ENCODE measurements around the gene RHBDL3.
"Not testable (repeated sequence)": the region's sequence is repeated elsewhere in the genome, so short reads cannot be mapped to it uniquely, and the experiment has no call there.

RHBDL3 gene, protein sequence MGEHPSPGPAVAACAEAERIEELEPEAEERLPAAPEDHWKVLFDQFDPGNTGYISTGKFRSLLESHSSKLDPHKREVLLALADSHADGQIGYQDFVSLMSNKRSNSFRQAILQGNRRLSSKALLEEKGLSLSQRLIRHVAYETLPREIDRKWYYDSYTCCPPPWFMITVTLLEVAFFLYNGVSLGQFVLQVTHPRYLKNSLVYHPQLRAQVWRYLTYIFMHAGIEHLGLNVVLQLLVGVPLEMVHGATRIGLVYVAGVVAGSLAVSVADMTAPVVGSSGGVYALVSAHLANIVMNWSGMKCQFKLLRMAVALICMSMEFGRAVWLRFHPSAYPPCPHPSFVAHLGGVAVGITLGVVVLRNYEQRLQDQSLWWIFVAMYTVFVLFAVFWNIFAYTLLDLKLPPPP

GRCh38 chr17:32265192-32265923, at the start of gene RHBDL3:
TSS of gene RHBDL3 (plus strand) at chr17:32265832. CDS start at chr17:32266190, 358 bp downstream.
- peak; percentile 24 for DNase-seq

DNA sequence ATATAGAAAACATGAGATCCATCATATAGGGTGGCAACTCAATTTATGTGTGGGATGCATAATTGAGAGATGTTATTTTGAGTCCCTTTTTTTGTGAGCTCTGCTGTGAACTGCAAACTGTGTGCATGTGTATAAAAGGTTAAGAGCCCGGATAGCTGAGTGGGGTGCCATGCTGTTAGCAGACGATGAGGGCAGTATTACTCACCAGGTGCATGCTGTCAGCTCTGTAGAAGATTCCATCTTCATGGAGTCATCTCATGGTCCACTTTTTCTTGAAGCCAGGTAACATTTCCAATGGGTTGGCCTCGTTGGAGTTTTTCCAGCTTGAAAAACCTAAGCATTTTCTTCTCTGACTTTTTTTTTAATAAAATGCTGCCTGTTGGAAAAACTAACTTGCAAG, 43.0 kb upstream of the RHBDL3 start:
- peak; percentile 14 for DNase-seq

DNA sequence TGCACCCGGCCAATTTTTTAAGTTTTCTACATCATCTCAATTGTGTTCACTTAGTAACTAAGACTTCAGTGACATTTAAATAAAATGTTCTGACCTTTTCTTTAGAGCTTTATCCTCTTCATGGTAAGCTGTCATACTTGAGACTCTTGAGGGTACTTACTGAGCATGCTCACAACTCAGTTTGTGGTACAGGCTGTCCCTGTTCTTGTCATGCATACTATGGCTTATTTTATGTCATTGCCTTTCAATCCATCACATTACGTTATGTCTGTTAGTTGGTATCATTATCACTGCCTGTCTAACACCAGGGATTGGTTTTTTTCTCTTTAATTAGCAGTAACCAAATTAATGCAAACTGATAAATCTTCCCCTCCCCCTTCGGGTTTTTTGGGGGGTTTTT, 41.9 kb upstream of the RHBDL3 start:
- DNase-seq: no peak

DNA sequence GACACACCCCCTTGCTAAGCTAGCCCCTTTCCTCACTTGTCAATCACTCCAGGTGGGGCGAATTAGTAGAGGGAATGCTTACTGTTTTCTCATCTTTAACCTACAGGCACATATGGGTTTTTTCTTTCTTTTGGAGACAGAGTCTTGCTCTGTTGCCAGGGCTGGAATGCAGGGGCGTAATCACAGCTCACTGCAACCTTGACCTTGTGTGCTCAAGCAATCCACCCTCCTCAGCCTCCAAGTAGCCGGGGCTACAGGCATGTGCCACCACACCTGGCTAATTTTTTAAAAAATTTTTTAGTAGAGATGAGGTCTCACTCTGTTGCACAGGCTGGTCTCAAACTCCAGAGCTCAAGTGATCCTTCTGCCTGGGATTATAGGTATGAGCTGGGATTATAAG, 38.7 kb upstream of the RHBDL3 start:
- DNase-seq: no peak

- no peak for DNase-seq
Measured at GRCh38 chr17:32227910-32228309, 37.7 kb upstream of the RHBDL3 start.

DNA sequence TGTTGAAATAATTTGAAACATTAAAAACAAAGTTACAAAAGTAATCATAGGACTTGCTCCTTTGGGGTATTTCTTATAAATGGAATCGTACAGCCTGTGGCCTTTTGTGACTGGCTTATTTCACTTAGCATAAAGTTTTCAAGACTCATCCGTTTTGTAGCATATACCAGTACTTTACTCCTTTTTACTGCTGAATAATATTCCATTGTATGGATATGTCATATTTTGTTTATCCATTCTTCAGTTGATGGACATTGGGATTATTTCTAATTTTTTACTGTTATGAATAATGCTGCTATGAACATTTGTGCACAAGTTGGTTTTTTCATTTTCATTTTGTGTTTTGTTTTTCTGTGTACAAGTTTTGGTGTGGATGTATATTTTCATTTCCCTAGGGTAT, 30.0 kb upstream of the RHBDL3 start:
- DNase-seq: no peak

- no peak for DNase-seq
Measured at GRCh38 chr17:32239456-32239855, 26.2 kb upstream of the RHBDL3 start.

GRCh38 chr17:32240750-32241149, 24.9 kb upstream of the RHBDL3 start:
- DNase-seq: peak; percentile 29

DNA sequence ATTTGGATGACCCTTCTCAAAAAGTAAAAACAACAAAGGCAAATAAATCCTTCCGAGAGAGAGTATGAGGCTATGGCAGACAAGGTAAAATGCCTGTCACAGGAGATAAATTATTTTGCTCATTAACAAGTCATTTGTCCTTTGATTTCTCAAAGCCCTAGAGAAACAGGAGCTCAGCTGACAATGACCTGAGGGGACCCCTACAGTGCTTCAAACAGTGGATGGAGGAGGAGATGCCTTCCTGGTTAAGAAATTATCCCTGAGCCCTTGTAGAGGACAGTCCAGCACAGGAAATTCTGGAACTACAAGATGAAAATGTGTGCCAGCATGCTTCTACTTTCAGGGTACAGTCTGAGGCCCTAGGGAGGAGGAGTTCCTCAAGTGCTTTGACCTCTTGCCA, 24.0 kb upstream of the RHBDL3 start:
- no peak for DNase-seq

GRCh38 chr17:32249475-32249874, 16.2 kb upstream of the RHBDL3 start:
- no peak for DNase-seq

GRCh38 chr17:32253117-32253611, 12.5 kb upstream of the RHBDL3 start:
- DNase-seq: peak; percentile 76

DNA sequence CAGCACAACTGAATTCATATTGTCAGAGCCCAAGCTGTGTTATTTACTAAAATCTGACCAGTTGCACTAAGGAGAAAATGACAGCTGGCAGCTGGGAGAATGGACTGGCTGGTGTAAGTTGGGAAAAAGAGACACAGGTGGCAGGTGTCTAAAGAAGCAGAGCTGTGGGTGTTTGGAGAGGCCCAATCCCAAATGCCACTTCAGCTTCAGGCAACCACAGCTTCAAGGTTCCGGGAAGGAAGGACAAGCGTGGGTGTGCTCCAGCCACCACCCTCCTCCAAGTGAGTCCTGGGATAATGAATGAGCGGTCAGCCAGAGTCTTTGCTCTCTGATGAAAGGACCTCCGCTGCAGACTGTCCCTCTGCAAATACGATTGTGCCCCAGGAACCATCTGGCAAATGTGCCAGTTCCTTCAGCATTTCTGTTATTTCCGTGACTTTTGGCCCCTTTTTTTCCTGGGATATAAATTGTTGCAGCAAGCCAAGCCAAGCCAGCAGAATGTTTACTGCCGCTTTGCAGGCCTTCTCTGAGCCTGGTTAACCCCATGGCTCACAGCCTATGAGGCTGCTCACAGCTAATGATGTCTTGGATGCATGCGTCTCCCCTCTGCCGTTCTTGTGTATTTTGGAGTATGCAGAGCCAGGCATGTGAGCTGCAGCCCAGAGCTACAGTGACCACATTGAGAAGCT, 9.5 kb upstream of the RHBDL3 start:
- no peak for DNase-seq

GRCh38 chr17:32256701-32257019, 9.0 kb upstream of the RHBDL3 start:
- DNase-seq: no peak

GRCh38 chr17:32258383-32259140, 7.1 kb upstream of the RHBDL3 start:
- DNase-seq: no peak

- peak; percentile 48 for DNase-seq
Measured at GRCh38 chr17:32259586-32259985, 6.0 kb upstream of the RHBDL3 start.

DNA sequence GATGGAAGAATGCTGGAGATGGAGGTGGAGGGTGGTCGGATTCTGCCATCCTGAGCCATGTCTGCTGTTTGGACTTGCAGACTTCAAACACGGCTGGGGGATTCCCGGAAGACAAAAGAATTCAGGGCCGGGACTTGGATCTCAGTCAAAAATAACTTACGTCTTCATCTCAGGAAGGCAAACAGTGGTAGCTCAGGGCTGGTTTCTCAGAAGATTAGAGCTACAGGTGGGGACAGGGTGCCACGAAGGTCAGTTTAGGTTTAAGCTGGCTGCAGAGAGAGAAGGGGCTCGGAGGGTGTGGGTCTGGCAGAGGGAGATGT, 4.3 kb upstream of the RHBDL3 start:
- peak; percentile 33 for DNase-seq

- DNase-seq: no peak
Measured at GRCh38 chr17:32261936-32262510, 3.6 kb upstream of the RHBDL3 start.

DNA sequence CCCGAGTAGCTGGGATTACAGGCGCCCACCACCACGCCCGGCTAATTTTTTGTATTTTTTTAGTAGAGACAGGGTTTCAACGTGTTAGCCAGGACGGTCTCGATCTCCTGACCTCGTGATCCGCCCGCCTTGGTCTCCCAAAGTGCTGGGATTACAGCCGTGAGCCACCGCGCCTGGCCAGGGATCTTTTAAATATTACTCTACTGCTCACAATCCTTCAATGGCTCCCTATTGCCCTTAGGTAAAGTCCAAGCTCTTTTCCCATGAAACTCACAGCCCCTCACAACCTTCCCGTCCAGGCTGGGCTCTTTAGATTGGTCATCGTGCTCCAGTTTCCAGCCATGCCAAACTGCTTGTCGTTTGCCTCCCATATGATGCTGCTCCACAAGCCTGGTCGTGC, 2.1 kb upstream of the RHBDL3 start:
- not testable (repeated sequence) for DNase-seq

GRCh38 chr17:32264140-32264799, 1.4 kb upstream of the RHBDL3 start:
- peak; percentile 18 for DNase-seq

GRCh38 chr17:32264823-32265191, 825 bp upstream of the RHBDL3 start:
- no peak for DNase-seq

- no peak for DNase-seq
Measured at GRCh38 chr17:32266051-32266388, 388 bp downstream of the RHBDL3 start.

Data from EL (cell line).